ENCODE results near the gene CDH6.

DNA sequence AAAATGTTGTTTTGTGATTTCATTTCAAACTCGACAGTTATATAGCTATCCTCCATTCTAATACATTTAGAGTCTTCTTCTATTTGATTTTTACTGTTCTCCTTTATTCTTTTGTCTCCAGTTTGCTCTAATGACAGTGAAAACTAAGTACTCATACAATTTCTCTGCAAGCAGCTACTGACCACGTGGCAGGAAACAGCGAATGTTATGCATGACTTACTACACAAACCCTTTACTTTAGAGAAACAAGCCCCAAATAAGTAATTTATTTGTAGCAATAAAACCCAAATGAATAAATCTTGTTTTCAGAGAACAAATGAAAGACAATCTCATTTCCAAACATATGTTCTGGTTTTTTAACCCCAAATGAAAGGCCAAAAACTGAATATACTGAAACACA is 41.9 kb downstream of the CDH6 start:
- no peak for TF ChIP-seq TCF12 (IDR thresholded peaks at IDR 0.05; ENCODE audit: low read depth)
- no peak for TF ChIP-seq TAF1 (IDR thresholded peaks at IDR 0.05; ENCODE audit: low read depth)
- TF ChIP-seq NFIC (IDR thresholded peaks at IDR 0.05) = no peak
- peak; percentile 55 for TF ChIP-seq MAX (IDR thresholded peaks at IDR 0.05)
- TF ChIP-seq YY1 (IDR thresholded peaks at IDR 0.05; ENCODE audit: low read depth) = no peak
- no peak for TF ChIP-seq CREB1 (IDR thresholded peaks at IDR 0.05; ENCODE audit: low read depth)
- no peak for TF ChIP-seq REST (IDR thresholded peaks at IDR 0.05; ENCODE audit: low read depth)

All from Ishikawa (cell line).